ENCODE data around the gene IL1RN. TPM values are rescaled to one million over a fixed set of nuclear protein-coding genes. Genes with fewer than 3 reads are reported as not detected.

The IL1RN gene
- total RNA-seq, 2 experiments from 2014 or later = 2.1 to 4.0 TPM

GRCh38 chr2:113178891-113179290 is 51.5 kb downstream of the IL1RN start:
- POLR2A ChIA-PET = interaction anchor here (1.2 to 3.0 kb wide), 2 partner anchors 20 to 22 kb away, joined by 4 to 21 read pairs; no protein-coding TSS in a partner anchor
- Mint-ChIP-seq H3K4me1 (peaks cover 70% of the 10 kb centered on the region), H3K27me3 (no peaks in the 10 kb centered on the region), H3K36me3 (peaks cover 63% of the 10 kb centered on the region), H3K9me3 (no peaks in the 10 kb centered on the region), H3K4me3 (peak overlapping the region; percentile 95), H3K27ac (peak overlapping the region; percentile 92)
- ATAC-seq (ENCODE audit: low read depth) (no peak), DNase-seq (no peak)

DNA sequence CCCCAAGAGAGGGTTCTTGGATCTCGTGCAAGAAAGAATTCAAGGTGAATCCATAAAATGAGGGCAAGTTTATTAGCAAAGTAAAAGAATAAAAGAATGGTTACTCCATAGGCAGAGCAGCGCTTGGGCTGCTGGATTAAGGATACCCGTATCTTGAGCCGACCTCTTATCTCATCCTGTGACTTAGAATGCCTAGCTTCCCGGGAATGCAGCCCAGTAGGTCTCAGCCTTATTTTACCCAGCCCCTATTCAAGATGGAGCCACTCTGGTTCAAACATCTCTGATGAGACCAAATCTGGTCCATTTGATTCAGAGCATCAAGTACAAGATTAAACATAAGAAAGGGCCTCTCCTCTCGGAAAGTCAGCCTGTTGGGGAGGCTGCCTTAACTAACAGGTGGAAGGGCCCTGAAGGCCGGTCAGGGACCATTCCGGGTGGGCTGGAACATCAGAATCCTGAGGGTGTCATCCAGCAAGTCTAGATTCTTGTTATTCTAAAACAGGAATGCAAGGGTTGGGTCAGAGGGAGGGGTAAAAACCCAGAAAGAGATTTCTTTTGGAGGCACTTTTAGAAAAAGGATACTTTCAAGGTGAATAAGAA is 52.1 kb downstream of the IL1RN start:
- peak overlapping the region; percentile 95 for H3K4me3 Mint-ChIP-seq
- no peaks in the 10 kb centered on the region for H3K27me3 Mint-ChIP-seq
- peaks cover 65% of the 10 kb centered on the region for H3K36me3 Mint-ChIP-seq
- H3K9me3 Mint-ChIP-seq = no peaks in the 10 kb centered on the region
- H3K27ac Mint-ChIP-seq = peak overlapping the region; percentile 92
- no peak for ATAC-seq (ENCODE audit: low read depth)
- DNase-seq = no peak
- POLR2A ChIA-PET = interaction anchor here (1.2 to 3.0 kb wide), 5 partner anchors 19 to 42 kb away, joined by 3 to 21 read pairs (median 15); no protein-coding TSS in a partner anchor
- peaks cover 71% of the 10 kb centered on the region for H3K4me1 Mint-ChIP-seq

DNA sequence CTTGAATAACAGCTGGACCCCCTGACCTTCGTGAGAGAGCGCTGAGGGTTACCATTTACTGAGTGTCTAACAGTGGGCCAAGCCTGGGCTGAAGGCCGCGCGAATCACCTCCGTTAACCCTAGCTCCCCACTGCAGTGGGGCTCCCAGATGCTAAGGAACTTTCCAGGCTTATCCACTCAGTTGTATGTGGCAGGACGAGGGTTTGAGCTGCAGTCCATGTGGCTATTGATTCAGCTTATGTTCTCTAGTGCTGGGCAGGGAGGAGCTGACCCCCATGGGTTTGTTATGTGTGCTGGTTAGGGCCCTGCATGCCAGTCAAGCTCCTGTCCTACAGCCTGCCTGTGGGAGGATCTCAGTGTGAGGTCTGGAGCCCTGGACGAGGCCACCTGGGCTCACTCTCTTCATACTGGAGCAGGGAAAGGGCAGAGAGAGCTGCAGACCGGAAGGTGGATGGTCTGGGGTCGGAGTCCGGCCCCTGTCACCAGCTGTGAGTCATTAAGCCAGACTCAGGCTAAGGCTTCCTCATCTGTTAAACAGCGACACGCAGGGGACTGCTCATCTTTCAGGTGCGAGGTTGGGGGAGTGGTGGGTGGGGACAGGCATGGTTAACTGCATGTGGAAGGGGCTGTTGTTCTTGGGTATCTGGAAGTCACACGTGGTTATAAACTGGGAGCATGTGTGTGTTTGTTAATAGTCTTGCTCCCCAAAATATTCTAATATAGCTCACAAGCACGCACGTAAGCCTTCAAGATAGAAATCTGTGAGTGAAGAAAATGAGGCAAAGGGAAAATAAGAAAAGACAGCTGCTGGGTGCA is 52.9 kb downstream of the IL1RN start:
- no peak for ATAC-seq (ENCODE audit: low read depth)
- POLR2A ChIA-PET = interaction anchor here (0.6 to 3.0 kb wide), 7 partner anchors 16 to 92 kb away, joined by 3 to 21 read pairs (median 3); no protein-coding TSS in a partner anchor
- Mint-ChIP-seq H3K4me1 (peaks cover 73% of the 10 kb centered on the region), H3K9me3 (no peaks in the 10 kb centered on the region), H3K36me3 (peaks cover 65% of the 10 kb centered on the region), H3K4me3 (peak overlapping the region; percentile 95), H3K27ac (peak overlapping the region; percentile 85), H3K27me3 (no peaks in the 10 kb centered on the region)
- peak; percentile 26 for DNase-seq

DNA sequence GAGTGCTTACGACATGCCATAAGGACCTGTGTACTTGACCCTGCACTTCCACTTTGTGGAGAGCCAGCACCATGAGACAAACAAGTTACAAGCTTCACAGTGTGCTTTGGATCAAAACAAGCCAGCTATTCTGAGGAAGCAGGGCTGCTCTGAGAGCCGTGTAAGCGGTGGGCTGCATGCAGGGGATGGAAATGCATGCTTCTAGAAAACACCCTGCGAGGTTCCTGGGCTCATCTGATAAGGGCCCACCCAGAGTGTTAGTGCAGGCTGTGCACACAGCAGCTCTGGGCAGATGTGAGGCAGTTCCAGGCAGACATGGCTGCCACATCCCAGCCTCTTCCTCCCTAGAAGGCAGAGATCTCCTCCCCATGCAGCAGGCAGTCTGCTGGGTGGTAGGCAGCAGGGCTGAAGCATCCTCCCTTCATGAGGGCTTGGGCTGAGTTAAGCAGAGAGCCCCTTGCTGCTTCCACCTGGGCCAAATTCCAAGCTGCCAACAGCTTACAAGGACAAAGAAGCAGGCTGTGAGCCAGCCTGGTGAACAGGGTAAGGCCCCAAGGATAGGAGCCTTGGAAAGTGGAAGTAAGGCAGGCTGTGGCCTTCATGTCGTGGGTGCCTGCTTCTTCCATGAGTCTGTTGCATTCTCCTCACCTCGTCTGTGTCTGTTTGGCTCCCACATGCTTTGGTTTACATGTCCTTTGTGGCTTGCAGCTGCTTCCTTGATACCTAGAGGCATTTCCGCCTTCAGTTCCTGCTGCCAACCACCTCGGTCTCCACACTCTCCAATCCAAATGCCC is 54.1 kb downstream of the IL1RN start:
- H3K27ac Mint-ChIP-seq = peak overlapping the region; percentile 85
- POLR2A ChIA-PET = interaction anchor here (0.6 to 3.0 kb wide), 9 partner anchors 13 to 91 kb away, joined by 3 to 21 read pairs (median 4); no protein-coding TSS in a partner anchor
- peak; percentile 43 for ATAC-seq (ENCODE audit: low read depth)

GRCh38 chr2:113182471-113183260 is 55.3 kb downstream of the IL1RN start:
- H3K27ac Mint-ChIP-seq = peak overlapping the region; percentile 24
- H3K9me3 Mint-ChIP-seq = no peaks in the 10 kb centered on the region
- no peak for ATAC-seq (ENCODE audit: low read depth)
- DNase-seq = no peak
- H3K4me1 Mint-ChIP-seq = peaks cover 71% of the 10 kb centered on the region
- POLR2A ChIA-PET = interaction anchor here (1.0 to 3.0 kb wide), 7 partner anchors 7 to 53 kb away, joined by 3 to 21 read pairs (median 6); no protein-coding TSS in a partner anchor
- H3K27me3 Mint-ChIP-seq = no peaks in the 10 kb centered on the region
- no peak overlapping the region for H3K4me3 Mint-ChIP-seq
- H3K36me3 Mint-ChIP-seq = peaks cover 56% of the 10 kb centered on the region

More for the DNA sequence above, 54.1 kb downstream of the IL1RN start:
- H3K4me3 Mint-ChIP-seq = peak overlapping the region; percentile 95
- peaks cover 65% of the 10 kb centered on the region for H3K36me3 Mint-ChIP-seq
- no peaks in the 10 kb centered on the region for H3K27me3 Mint-ChIP-seq
- H3K9me3 Mint-ChIP-seq = no peaks in the 10 kb centered on the region
- peaks cover 78% of the 10 kb centered on the region for H3K4me1 Mint-ChIP-seq
- DNase-seq = no peak

DNA sequence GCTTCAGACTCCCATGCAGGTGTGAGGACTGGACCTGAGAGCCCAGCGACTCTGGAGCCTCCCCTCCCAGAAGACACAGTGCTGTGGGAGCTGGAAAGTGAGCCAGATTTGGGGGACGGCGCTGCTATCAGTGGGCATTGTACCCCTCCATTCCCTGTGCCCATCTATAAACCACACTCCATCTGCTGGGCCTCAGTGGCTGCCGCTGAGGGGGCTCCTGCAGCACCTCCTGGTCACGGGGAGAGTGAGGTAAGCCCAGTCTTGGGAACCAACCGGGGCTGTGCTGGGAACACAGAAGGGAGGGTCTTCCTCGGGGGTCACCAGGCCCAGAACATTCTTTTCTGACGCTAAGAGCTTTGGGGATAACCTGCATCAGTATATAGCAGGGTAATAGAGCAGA is 55.9 kb downstream of the IL1RN start:
- H3K36me3 Mint-ChIP-seq = peaks cover 56% of the 10 kb centered on the region
- no peaks in the 10 kb centered on the region for H3K27me3 Mint-ChIP-seq
- no peak for ATAC-seq (ENCODE audit: low read depth)
- H3K4me1 Mint-ChIP-seq = peaks cover 71% of the 10 kb centered on the region
- H3K27ac Mint-ChIP-seq = peak overlapping the region; percentile 72
- H3K4me3 Mint-ChIP-seq = peak overlapping the region; percentile 46
- H3K9me3 Mint-ChIP-seq = no peaks in the 10 kb centered on the region
- POLR2A ChIA-PET = interaction anchor here (1.0 to 2.0 kb wide), 6 partner anchors 8 to 52 kb away, joined by 3 to 13 read pairs (median 6); partner anchors contain the start of gene PSD4
- no peak for DNase-seq

Other genes starting within 250 kb of the IL1RN start
- gene IL37, start 216.4 kb upstream of the IL1RN start, total RNA-seq = not detected
- not detected for gene IL36G, start 149.6 kb upstream of the IL1RN start, total RNA-seq
- gene IL36A, start 122.1 kb upstream of the IL1RN start, total RNA-seq = not detected
- gene IL36B, start 74.7 kb upstream of the IL1RN start, total RNA-seq = not detected
- not detected for gene IL36RN, start 68.4 kb upstream of the IL1RN start, total RNA-seq
- gene IL1F10, start 59.6 kb upstream of the IL1RN start, total RNA-seq = not detected
- 100 to 1,000 TPM; 361 to 385 TPM for gene PSD4, start 46.4 kb downstream of the IL1RN start, total RNA-seq
- 1 to 10 TPM; 2.5 to 3.2 TPM for gene PAX8, start 151.3 kb downstream of the IL1RN start, total RNA-seq

Data from activated naive CD8-positive, alpha-beta T cell treated with anti-CD3 and anti-CD28 coated beads, Interleukin-2, amount 10 ng/mL, durations not matched to agents 7 days and 5 days (primary cell).